Tibial nerve (tissue), 4 donors: ENCODE measurements around the gene ENOSF1. TPM values are rescaled to one million over a fixed set of nuclear protein-coding genes. Genes with fewer than 3 reads are reported as not detected.
A peak's percentile ranks its signal among the peaks of the same experiment; 100 is the strongest.

ENCODE experiments used
- DNase-seq, 2 donors: peaks; one replicate each; pipeline ENCODE4 v3.0.0-alpha.2; 2019; ENCODE audit warnings: low spot score in 2 of 2
- H3K27ac ChIP-seq, 4 donors: fragments of 200-600 bp; sonication (generic) in 3 of 4; one replicate each; pipeline ENCODE4 v1.5.1; 2017 to 2019; ENCODE audit warnings: mild to moderate bottlenecking in 1 of 4
- H3K27me3 ChIP-seq, 2 donors: fragments of 200-600 bp; sonication (generic) in 1 of 2; one replicate each; pipeline versions ENCODE4 v1.5.1 to v1.6.0; 2017 to 2019
- H3K36me3 ChIP-seq, 3 donors: fragments of 200-600 bp; sonication (generic); one replicate each; pipeline ENCODE4 v1.5.1; 2018 to 2019
- H3K4me1 ChIP-seq, 4 donors: fragments of 200-600 bp; sonication (generic) in 3 of 4; one replicate each; pipeline ENCODE4 v1.5.1; 2017 to 2019
- H3K4me3 ChIP-seq, 4 donors: fragments of 200-600 bp; sonication (generic) in 3 of 4; one replicate each; pipeline ENCODE4 v1.5.1; 2017 to 2019; ENCODE audit warnings: mild to moderate bottlenecking in 1 of 4, moderate library complexity in 1 of 4
- H3K9me3 ChIP-seq, 4 donors: fragments of 200-600 bp; sonication (generic) in 3 of 4; one replicate each; pipeline ENCODE4 v1.5.1; 2017 to 2019
- EP300 ChIP-seq, 2 donors: sonication (generic); formaldehyde crosslinking; IDR thresholded peaks; one replicate each; pipeline ENCODE4 v1.6.1; 2017; ENCODE audit warnings: antibody characterized with exemption in 2 of 2, mild to moderate bottlenecking in 1 of 2
- POLR2A ChIP-seq, 2 donors: fragments of 450-650 bp; IDR thresholded peaks; one replicate each; pipeline ENCODE4 v1.6.1; 2017; ENCODE audit warnings: antibody characterized with exemption in 2 of 2, mild to moderate bottlenecking in 2 of 2, moderate library complexity in 2 of 2
- WGBS, 2 donors: methylation state at CpG; one replicate each; pipeline ENCODE4 v1.1.5; 2018; 5-methylcytosine and 5-hydroxymethylcytosine counted together
- total RNA-seq, 4 donors: library from RNA; depleted of rRNA; stranded (reverse); fragments of >200 nt; gene quantifications; one replicate each; pipeline ENCODE4 v1.1.0, GENCODE V29; 2016
- TF ChIP-seq, protein P1 (sequence below), 5 experiments: fragments of 200-600 bp in 3 of 5; fragments of 450-650 bp in 2 of 5; sonication (generic) in 3 of 5; IDR thresholded peaks; one replicate each; pipeline ENCODE4 v1.5.1; 2016 to 2019; ENCODE audit warnings: antibody characterized with exemption in 5 of 5, mild to moderate bottlenecking in 3 of 5, moderate library complexity in 2 of 5

ENOSF1 gene
- total RNA-seq, 4 donors from 2014 or later, result 37.0 to 86.9 (median 47.3) TPM

DNA sequence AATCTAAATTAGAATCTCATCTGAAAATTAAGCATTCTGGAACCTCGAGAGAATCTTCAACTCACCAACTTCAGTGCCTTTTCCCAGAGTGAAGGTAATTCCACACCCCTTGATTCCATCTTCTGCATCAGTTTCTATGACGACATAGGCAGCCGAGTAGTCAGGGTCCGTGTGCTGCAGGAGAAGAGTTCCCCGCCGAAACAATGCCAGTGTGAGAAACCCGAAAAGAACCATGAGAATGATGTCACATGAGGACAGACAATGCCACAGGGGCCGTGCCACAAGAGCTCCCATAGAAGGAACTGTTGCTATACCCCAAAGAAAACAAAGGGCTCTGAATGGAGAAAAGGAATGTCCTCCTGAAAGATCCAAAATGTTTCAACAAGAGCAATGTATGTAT is 6.0 kb downstream of the ENOSF1 start:
- Histone ChIP-seq H3K27ac (no peak overlapping the region), H3K36me3 (peaks cover 0 to 37% (median 0%) of the 10 kb centered on the region in 3 donors), H3K9me3 (no peaks in the 10 kb centered on the region), H3K27me3 (no peaks in the 10 kb centered on the region), H3K4me3 (no peak overlapping the region), H3K4me1 (peaks cover 0 to 28% (median 6%) of the 10 kb centered on the region in 4 donors)
- WGBS, 2 donors, result 81 to 87% methylated on average over 8 of the region's 8 CpGs
- DNase-seq, result no peak
- TF ChIP-seq, protein P1, sequence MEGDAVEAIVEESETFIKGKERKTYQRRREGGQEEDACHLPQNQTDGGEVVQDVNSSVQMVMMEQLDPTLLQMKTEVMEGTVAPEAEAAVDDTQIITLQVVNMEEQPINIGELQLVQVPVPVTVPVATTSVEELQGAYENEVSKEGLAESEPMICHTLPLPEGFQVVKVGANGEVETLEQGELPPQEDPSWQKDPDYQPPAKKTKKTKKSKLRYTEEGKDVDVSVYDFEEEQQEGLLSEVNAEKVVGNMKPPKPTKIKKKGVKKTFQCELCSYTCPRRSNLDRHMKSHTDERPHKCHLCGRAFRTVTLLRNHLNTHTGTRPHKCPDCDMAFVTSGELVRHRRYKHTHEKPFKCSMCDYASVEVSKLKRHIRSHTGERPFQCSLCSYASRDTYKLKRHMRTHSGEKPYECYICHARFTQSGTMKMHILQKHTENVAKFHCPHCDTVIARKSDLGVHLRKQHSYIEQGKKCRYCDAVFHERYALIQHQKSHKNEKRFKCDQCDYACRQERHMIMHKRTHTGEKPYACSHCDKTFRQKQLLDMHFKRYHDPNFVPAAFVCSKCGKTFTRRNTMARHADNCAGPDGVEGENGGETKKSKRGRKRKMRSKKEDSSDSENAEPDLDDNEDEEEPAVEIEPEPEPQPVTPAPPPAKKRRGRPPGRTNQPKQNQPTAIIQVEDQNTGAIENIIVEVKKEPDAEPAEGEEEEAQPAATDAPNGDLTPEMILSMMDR (IDR thresholded peaks at IDR 0.05), result no peak
- TF ChIP-seq EP300 (IDR thresholded peaks at IDR 0.05), result no peak
- TF ChIP-seq POLR2A (IDR thresholded peaks at IDR 0.05), result no peak

DNA sequence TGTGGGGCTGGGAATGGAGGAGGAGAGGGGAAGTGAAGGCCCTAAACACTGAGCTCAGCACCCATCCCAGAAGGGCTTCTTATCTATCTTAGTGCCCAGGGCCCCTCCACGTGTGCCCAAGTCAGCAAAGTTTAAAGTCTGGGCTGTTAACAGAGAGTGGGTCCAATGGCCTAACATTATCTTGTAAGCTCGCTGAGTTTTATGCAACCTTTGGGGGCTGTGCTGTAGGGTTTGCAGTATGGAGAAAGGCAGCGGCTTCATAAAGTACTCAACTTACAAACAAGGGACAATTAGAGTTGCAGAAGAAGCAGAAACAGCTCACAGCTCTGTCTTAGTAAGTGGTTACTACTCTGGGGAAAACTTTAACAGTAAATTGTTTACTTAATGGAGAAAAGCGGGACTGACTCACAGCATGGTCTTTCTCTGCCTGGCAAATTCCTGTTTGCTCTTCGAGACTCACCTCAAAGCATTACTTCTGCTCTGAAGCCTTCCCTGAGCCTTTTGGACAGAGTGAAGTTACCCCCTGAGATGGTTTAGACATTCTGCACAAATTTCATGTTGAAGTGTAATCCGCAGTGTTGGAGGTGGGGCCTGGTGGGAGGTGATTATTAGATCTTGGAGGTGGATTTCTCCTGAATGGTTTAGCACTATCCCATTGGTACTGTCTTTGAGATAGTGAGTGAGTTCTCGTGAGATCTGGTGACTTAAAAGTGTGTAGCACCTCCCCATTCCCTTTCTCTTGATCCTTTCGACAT is 9.0 kb downstream of the ENOSF1 start:
- no peak for DNase-seq
- Histone ChIP-seq H3K4me3 (no peak overlapping the region), H3K27me3 (no peaks in the 10 kb centered on the region), H3K27ac (peak overlapping the region in 1 of 4 donors; percentile 25), H3K36me3 (peaks cover 0 to 33% (median 0%) of the 10 kb centered on the region in 3 donors), H3K4me1 (peaks cover 0 to 9% (median 0%) of the 10 kb centered on the region in 4 donors), H3K9me3 (no peaks in the 10 kb centered on the region)
- TF ChIP-seq, protein P1 (IDR thresholded peaks at IDR 0.05), result no peak
- TF ChIP-seq EP300 (IDR thresholded peaks at IDR 0.05), result no peak
- TF ChIP-seq POLR2A (IDR thresholded peaks at IDR 0.05), result no peak
- WGBS, 2 donors, result 77 to 82% methylated on average over 7 to 8 of the region's 8 CpGs

DNA sequence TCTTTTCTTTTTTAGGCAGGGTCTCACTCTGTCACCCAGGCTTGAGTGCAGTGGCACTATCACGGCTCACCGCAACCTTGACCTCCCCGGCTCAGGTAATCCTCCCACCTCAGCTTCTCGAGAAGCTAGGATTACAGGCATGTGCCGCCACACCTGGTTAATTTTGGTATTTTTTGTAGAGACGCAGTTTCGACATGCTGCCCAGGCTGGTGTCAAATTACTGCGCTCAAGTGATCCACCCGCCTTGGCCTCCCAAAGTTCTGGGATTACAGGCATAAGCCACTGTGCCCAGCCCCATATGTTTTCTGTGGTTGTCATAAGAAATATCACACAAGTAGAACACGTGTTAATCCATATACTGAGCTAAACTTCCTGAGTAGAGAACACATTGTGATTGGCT is 14.6 kb downstream of the ENOSF1 start:
- 91 to 94% methylated on average over 10 of the region's 10 CpGs for WGBS, 2 donors
- H3K27me3 ChIP-seq, result no peaks in the 10 kb centered on the region
- no peak overlapping the region for H3K4me3 ChIP-seq
- TF ChIP-seq EP300 (IDR thresholded peaks at IDR 0.05), result no peak
- TF ChIP-seq, protein P1 (IDR thresholded peaks at IDR 0.05), result no peak
- no peak for TF ChIP-seq POLR2A (IDR thresholded peaks at IDR 0.05)
- no peak overlapping the region for H3K27ac ChIP-seq
- H3K4me1 ChIP-seq, result no peaks in the 10 kb centered on the region
- H3K36me3 ChIP-seq, result peaks cover 0 to 35% (median 0%) of the 10 kb centered on the region in 3 donors
- DNase-seq, result no peak
- H3K9me3 ChIP-seq, result no peaks in the 10 kb centered on the region

DNA sequence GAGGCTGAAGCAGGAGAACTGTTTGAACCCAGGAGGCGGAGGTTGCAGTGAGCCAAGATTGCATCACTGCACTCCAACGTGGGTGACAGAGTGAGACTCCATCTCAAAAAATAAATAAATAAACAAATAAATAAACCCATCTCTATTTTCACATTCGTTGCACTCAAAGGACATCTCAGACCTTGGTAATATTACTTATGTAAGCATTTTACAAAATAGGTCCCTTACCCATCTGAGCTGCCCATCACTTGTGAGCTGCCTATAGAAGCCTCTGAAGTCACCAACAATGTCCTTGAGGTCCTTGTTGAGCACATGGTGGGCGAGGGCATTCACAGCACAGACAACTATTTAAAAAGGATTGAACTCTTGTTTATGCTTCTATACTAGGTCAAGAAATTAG is 15.4 kb downstream of the ENOSF1 start:
- Histone ChIP-seq H3K27ac (no peak overlapping the region), H3K36me3 (peaks cover 0 to 43% (median 0%) of the 10 kb centered on the region in 3 donors), H3K27me3 (no peaks in the 10 kb centered on the region), H3K9me3 (no peaks in the 10 kb centered on the region), H3K4me1 (no peaks in the 10 kb centered on the region), H3K4me3 (no peak overlapping the region)
- TF ChIP-seq POLR2A (IDR thresholded peaks at IDR 0.05), result no peak
- TF ChIP-seq, protein P1 (IDR thresholded peaks at IDR 0.05), result no peak
- TF ChIP-seq EP300 (IDR thresholded peaks at IDR 0.05), result no peak
- no peak for DNase-seq
- WGBS, 2 donors, result 95 to 97% methylated on average over 4 of the region's 4 CpGs

DNA sequence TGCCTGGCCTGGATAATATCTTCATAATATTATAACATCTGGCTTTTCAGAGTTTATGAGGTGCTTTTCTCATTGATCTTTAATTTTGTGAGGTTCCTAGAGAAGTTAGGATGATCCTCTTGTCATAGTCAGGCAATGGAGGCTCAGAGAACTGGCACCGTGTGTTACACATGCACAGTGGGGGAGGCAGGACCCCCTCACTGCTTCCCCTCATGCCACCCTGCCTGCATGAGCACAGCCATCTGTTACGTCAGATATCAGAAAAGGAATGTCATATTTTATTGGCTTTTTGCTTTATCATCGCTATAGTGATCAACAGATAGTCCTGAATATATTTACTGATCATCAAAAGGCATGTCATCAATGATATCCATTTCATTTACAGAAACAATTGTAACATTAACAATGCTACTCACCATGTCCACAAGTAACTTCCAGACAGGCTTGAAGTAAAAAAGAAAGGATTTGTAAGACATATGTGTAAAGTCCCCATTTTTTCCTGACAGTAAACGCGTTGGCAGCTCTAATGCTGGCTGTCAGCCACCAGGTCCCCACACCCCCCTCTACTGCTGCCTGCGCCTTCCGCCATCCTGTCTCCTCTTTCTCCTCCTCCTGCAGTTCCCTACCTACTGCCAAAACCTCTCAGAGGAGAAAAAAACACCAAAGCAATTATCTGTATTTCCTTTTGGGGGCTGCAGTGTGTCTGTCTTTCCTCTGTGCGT is 18.8 kb downstream of the ENOSF1 start:
- DNase-seq, result no peak
- Histone ChIP-seq H3K27me3 (no peaks in the 10 kb centered on the region), H3K36me3 (peaks cover 0 to 55% (median 0%) of the 10 kb centered on the region in 3 donors), H3K4me1 (no peaks in the 10 kb centered on the region), H3K4me3 (no peak overlapping the region), H3K9me3 (no peaks in the 10 kb centered on the region), H3K27ac (no peak overlapping the region)
- 72% methylated on average over 8 of the region's 8 CpGs for WGBS, 2 donors
- TF ChIP-seq POLR2A (IDR thresholded peaks at IDR 0.05), result no peak
- TF ChIP-seq EP300 (IDR thresholded peaks at IDR 0.05), result no peak
- TF ChIP-seq, protein P1 (IDR thresholded peaks at IDR 0.05), result no peak
